ENCODE data around the gene DYNC1I1. TPM values are rescaled to one million over a fixed set of nuclear protein-coding genes. Genes with fewer than 3 reads are reported as not detected.
A peak's percentile ranks its signal among the peaks of the same experiment; 100 is the strongest.

Gene DYNC1I1
- total and polyA plus RNA-seq, 10 donors: 0.21 to 7.5 (median 0.86) TPM

DNA sequence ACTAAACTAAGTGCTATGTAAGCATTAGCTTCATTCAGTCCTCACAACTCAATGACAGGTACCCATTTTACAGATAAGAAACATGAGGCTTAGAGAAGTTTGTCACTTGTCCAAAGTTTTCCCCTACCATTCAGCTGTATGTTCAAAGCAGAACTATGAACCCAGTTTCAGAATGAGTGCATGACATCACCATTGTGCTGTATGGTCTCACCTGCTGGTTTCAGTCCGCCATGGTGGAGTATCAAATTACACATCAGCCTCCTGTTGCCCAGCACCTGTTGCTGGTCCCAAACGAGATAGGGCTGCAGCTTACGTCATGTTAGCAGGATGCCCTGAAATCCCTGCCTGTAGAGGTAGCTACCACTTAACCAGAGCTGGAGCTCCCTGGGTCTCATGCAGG is 95.0 kb downstream of the DYNC1I1 start:
- no peaks in the 10 kb centered on the region for H3K36me3 ChIP-seq
- 41 to 67% (median 62%) methylated on average over 3 of the region's 3 CpGs for WGBS, 5 donors
- H3K27me3 ChIP-seq (replicated peaks in 1 of 7): no peaks in the 10 kb centered on the region
- H3K4me3 ChIP-seq: no peak overlapping the region
- no peak for DNase-seq
- intact Hi-C loops (cut with DNase I; ENCODE audit: low total_unique reads): loop anchor here (10.0 kb wide), 1 partner anchor 143 kb away; no protein-coding TSS in a partner anchor
- no peaks in the 10 kb centered on the region for H3K9me3 ChIP-seq
- TF ChIP-seq POLR2AphosphoS5 (IDR thresholded peaks at IDR 0.05) (no peak), POLR2A (IDR thresholded peaks at IDR 0.05) (no peak)
- TF ChIP-seq, protein P1, sequence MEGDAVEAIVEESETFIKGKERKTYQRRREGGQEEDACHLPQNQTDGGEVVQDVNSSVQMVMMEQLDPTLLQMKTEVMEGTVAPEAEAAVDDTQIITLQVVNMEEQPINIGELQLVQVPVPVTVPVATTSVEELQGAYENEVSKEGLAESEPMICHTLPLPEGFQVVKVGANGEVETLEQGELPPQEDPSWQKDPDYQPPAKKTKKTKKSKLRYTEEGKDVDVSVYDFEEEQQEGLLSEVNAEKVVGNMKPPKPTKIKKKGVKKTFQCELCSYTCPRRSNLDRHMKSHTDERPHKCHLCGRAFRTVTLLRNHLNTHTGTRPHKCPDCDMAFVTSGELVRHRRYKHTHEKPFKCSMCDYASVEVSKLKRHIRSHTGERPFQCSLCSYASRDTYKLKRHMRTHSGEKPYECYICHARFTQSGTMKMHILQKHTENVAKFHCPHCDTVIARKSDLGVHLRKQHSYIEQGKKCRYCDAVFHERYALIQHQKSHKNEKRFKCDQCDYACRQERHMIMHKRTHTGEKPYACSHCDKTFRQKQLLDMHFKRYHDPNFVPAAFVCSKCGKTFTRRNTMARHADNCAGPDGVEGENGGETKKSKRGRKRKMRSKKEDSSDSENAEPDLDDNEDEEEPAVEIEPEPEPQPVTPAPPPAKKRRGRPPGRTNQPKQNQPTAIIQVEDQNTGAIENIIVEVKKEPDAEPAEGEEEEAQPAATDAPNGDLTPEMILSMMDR (IDR thresholded peaks at IDR 0.05 in 8 of 11, conservative IDR thresholded peaks at IDR 0.05 in 3 of 11): no peak
- no peaks in the 10 kb centered on the region for H3K4me1 ChIP-seq
- no peak overlapping the region for H3K27ac ChIP-seq

DNA sequence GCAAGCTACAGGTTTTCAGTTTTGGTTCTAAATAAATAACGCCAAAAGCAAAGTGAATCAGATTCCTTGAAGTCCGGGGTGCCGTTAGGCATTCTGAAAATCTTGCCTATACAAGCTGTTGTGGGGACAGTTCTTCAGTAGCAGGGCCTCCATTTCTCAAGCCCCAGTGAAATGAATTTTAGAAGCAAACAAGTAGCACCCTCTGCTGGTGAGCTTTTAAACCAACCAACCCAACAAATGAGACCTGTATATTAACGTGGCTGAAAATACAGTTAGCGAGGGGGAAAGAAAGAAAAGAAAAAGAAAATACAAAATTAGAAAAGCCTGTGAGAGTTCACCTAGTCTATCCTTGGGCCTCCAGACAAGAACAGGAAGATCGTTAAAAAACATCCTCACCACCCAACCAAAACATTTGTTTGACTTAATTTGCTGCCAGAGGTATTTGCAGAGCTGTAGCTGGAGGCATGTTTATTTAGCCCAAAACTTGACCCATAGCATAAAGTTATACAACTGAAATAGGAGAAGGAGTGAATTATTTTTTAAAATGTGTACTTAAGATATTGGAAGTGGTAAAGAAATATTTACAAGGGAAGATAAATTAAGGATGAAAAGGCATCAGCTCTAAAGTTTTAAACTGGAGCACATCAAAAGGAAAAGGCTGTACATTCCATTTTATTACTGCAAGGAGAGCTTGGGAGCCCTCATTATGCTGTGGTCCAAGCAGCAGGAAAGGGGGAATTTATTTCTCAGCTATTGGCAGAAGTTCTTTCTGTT is 98.9 kb downstream of the DYNC1I1 start:
- H3K27me3 ChIP-seq (replicated peaks in 1 of 7): no peaks in the 10 kb centered on the region
- no peaks in the 10 kb centered on the region for H3K9me3 ChIP-seq
- TF ChIP-seq, protein P1 (IDR thresholded peaks at IDR 0.05 in 8 of 11, conservative IDR thresholded peaks at IDR 0.05 in 3 of 11): peak in 8 of 11 experiments; percentile 27 to 58 (median 48)
- TF ChIP-seq POLR2AphosphoS5 (IDR thresholded peaks at IDR 0.05) (no peak), POLR2A (IDR thresholded peaks at IDR 0.05) (no peak)
- no peak overlapping the region for H3K27ac ChIP-seq
- intact Hi-C loops (cut with DNase I; ENCODE audit: low total_unique reads): no loop called here
- H3K4me1 ChIP-seq: no peaks in the 10 kb centered on the region
- no peak for DNase-seq
- no peak overlapping the region for H3K4me3 ChIP-seq
- WGBS, 5 donors: 23 to 38% (median 31%) methylated on average over 6 of the region's 6 CpGs
- H3K36me3 ChIP-seq: no peaks in the 10 kb centered on the region

DNA sequence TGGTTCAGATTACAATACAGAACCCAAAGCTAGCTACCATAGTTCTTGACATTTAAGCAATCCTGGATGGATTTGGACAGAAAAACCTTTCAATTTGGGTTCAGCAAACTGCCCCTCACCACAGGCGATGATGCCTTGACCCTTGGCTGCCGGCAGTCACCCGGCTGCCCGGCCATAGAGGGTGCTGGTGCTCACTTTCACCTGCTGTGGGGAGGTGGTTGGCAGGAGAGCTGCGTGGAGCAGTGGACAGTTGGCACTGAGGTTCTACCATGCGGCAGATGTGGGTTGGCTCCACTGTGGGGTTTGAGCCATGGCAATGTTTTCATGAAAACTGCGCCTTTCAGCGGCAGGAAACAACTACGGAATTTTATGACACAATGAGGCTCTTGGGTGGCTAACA is 99.5 kb downstream of the DYNC1I1 start:
- TF ChIP-seq POLR2A (IDR thresholded peaks at IDR 0.05): no peak
- TF ChIP-seq, protein P1 (IDR thresholded peaks at IDR 0.05 in 8 of 11, conservative IDR thresholded peaks at IDR 0.05 in 3 of 11): no peak
- no peak for TF ChIP-seq POLR2AphosphoS5 (IDR thresholded peaks at IDR 0.05)
- Histone ChIP-seq H3K27me3 (replicated peaks in 1 of 7) (no peaks in the 10 kb centered on the region), H3K36me3 (no peaks in the 10 kb centered on the region), H3K4me3 (no peak overlapping the region), H3K9me3 (no peaks in the 10 kb centered on the region), H3K27ac (no peak overlapping the region), H3K4me1 (no peaks in the 10 kb centered on the region)
- no peak for DNase-seq
- WGBS, 5 donors: 87 to 94% (median 88%) methylated on average over 9 of the region's 9 CpGs
- intact Hi-C loops (cut with DNase I; ENCODE audit: low total_unique reads): no loop called here

DNA sequence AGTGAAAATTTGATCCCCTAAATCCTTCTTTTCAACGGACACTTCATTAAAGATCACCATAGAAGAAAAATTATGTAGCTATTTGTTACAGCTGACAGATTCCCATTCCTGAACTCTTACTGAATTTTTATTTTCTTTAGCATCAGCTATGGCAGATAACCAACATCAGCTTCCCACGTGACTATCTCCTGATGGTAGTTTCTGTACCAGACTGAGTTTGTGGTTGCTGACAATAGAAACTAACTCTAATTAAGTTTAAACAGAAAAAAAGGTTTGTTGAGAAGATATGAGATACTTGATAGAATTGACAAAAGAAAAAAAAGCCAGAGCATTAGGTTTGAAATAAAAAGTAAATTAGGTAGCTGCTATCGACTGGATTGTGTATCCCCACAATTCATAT is 101.8 kb downstream of the DYNC1I1 start:
- no peaks in the 10 kb centered on the region for H3K4me1 ChIP-seq
- TF ChIP-seq POLR2AphosphoS5 (IDR thresholded peaks at IDR 0.05) (no peak), POLR2A (IDR thresholded peaks at IDR 0.05) (no peak)
- TF ChIP-seq, protein P1 (IDR thresholded peaks at IDR 0.05 in 8 of 11, conservative IDR thresholded peaks at IDR 0.05 in 3 of 11): no peak
- no peaks in the 10 kb centered on the region for H3K27me3 ChIP-seq (replicated peaks in 1 of 7)
- H3K9me3 ChIP-seq: peaks cover 0 to 15% (median 7%) of the 10 kb centered on the region in 8 donors
- H3K36me3 ChIP-seq: no peaks in the 10 kb centered on the region
- H3K27ac ChIP-seq: no peak overlapping the region
- H3K4me3 ChIP-seq: no peak overlapping the region
- DNase-seq: no peak
- 82 to 91% (median 86%) methylated on average over 3 of the region's 3 CpGs for WGBS, 5 donors
- intact Hi-C loops (cut with DNase I; ENCODE audit: low total_unique reads): no loop called here
